NCI-H774 (cell line): Measurements from ENCODE around the gene SLC38A11.
"Not testable (repeated sequence)": the region's sequence is repeated elsewhere in the genome, so short reads cannot be mapped to it uniquely, and the experiment has no call there.

ENCODE experiments used
- DNase-seq: peaks from one replicate; lab custom pipeline; 2025; lab: John Stamatoyannopoulos, UW

Gene SLC38A11

GRCh38 chr2:164877927-164878326, 77.4 kb downstream of the SLC38A11 start:
- no peak for DNase-seq

GRCh38 chr2:164877169-164877568, 78.2 kb downstream of the SLC38A11 start:
- DNase-seq = no peak

GRCh38 chr2:164875334-164876205, 79.8 kb downstream of the SLC38A11 start:
- no peak for DNase-seq

GRCh38 chr2:164873210-164873908, 82.0 kb downstream of the SLC38A11 start:
- no peak for DNase-seq

- no peak for DNase-seq
Measured at GRCh38 chr2:164871404-164871803, 83.9 kb downstream of the SLC38A11 start.

GRCh38 chr2:164869420-164869772, 85.9 kb downstream of the SLC38A11 start:
- no peak for DNase-seq

- no peak for DNase-seq
Measured at GRCh38 chr2:164868563-164869419, 86.5 kb downstream of the SLC38A11 start.

GRCh38 chr2:164867779-164868397, 87.4 kb downstream of the SLC38A11 start:
- no peak for DNase-seq

GRCh38 chr2:164866381-164866780, 88.9 kb downstream of the SLC38A11 start:
- DNase-seq = not testable (repeated sequence)

- no peak for DNase-seq
Measured at GRCh38 chr2:164860694-164861042, 94.7 kb downstream of the SLC38A11 start.

- DNase-seq = not testable (repeated sequence)
Measured at GRCh38 chr2:164859906-164860693, 95.2 kb downstream of the SLC38A11 start.

- DNase-seq = no peak
Measured at GRCh38 chr2:164859251-164859818, 96.0 kb downstream of the SLC38A11 start.

GRCh38 chr2:164852086-164852485, 103.2 kb downstream of the SLC38A11 start:
- no peak for DNase-seq

- no peak for DNase-seq
Measured at GRCh38 chr2:164850235-164850634, 105.1 kb downstream of the SLC38A11 start.

GRCh38 chr2:164849506-164849905, 105.8 kb downstream of the SLC38A11 start:
- DNase-seq = no peak

- no peak for DNase-seq
Measured at GRCh38 chr2:164847981-164848741, 107.2 kb downstream of the SLC38A11 start.

- DNase-seq = no peak
Measured at GRCh38 chr2:164847291-164847690, 108.0 kb downstream of the SLC38A11 start.

- DNase-seq = no peak
Measured at GRCh38 chr2:164846276-164846675, 109.0 kb downstream of the SLC38A11 start.
